Femur (tissue), 1 donor: ENCODE results near the gene GARNL3.

Experiments used
- DNase-seq: peaks from one replicate; pipeline ENCODE4 v3.0.0-alpha.2; 2017

The GARNL3 gene

DNA sequence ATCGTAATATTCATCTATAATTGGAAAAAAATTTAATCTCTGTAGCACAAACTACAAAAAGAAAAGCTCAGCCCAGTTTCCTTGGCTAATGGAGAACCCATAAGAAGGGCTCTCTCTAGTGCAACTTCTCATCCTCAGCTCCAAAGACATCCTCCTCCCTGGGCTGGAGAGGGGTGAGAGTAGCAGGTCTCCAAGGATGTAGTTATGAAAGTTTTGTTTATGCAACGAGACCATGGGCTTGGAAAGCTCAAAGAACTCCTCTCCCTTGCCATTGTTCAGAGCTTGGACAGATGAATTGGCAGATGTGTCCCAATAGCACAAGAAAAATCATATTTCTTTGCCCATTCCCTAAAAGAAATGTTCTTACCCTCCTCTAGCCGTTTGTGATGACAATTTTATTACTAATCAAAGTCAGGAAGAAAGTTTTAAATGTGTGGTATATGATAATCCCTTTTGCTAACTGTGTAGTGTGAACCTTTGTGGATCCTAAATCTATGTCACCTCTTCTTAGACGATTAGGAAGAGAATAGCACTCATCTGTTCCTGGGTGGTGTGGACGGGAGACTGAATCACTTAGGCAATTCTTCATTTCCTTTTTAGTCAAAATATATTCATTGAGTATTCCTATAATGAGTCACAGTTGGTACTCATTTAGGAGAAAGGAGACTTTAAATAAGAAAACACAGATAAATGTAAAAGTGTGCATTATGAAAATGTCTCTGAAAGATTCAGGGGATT is 52.2 kb downstream of the GARNL3 start:
- DNase-seq = no peak

GRCh38 chr9:127318651-127319167 is 54.1 kb downstream of the GARNL3 start:
- DNase-seq = no peak

DNA sequence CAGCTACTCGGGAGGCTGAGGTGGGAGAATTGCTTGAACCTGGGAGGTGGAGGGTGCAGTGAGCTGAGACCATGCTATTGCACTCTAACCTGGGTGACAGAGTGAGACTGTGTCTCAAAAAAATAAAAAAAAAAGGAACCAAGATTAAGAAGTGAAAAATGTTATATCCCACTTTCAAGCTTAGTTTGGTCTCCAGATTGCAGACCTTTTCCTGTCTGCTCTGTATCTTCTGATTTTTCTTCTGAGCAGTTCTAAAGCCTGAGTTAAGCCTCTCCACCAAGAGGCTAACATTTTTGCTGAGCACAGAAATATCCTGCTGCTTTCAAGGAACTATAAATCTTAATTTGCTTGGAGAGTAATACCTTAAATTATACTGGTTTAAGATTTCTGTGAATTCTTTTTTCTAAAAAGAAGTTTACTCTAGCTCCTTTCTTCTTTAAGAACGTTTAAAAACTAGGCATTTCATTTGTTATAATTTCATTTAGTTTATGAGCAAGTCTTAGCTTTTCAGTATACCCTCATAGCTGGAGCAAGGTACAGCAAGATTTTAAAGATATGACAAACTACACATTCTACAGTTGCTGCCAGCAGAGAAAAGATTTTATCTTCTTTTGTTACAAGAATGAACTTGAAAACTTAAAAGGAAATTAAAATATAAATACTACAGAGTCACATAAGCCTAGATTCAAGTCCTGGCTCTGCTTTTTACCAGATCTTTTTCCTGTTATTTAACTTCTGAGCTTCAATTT is 55.0 kb downstream of the GARNL3 start:
- DNase-seq = no peak

DNA sequence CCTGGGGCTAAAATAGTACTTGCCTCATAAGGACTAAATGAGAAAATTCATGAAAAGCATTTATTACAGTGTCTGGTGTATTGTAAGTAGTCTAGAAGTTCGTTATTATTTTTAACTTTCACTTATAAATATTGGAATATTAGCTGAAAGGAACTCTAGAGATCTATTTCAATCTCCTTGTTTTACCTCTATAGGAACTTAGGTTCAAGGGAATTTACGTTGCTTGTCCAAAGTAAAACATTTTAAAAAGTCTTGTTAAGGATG is 55.5 kb downstream of the GARNL3 start:
- no peak for DNase-seq

DNA sequence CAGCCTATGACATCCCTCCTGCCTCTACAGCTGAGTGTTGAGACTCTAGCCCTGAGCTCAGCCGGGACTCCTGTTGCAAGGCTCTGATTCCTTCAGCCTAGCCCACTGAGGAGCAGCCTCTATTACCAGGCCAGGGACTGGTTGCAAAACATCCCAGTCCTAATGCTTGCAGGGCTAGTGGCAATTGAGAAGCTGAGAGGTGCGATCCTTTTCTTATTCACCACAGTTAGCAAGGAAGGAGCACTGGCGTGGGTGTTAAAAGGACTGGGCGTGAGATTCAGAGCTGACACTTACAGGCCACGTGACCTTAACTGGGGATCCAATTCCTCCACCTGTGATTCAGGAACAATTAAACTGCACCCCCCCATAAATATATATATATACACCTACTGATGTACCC is 58.8 kb downstream of the GARNL3 start:
- DNase-seq = no peak

- no peak for DNase-seq
These were observed 65.9 kb downstream of the GARNL3 start for GRCh38 chr9:127330501-127330900.

DNA sequence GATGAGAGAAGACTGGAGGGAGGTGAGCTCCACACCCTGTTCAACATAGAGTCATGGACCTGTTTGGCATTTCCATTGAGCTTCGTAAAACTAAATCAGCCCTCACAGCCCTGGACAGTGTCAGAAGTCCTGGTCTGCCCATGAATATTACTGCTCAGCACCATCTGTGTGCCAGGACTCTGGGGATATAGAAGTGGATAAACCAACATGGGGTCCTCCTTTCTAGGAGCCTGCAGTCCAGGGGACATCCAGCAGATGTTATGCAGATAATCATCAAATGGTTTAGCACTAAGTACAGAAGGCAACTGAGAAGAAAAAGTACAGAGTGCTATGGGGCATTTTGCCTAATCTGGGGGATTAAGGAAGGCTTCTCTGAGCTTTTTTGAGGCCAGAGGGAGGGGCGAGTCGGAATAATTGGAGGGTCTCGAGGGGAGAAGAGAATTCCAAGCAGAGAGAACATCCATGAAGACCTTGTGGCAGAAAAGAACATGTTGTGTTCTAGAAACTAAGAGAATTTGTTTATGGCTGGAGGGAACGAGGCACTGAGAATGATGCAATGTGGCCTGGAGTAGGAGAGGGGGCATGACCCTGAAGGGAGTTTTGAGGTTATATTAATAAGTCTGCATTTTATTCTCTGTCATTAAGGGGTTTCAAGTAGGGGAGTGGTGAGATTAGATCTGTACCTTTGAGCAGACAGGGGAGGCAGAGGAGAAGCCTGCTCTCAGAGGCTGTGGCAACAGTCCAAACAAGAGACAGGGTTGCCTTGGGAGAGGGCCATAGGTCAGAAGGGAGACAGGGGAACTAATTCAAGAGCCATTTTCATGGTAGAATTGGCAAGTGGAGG is 68.9 kb downstream of the GARNL3 start:
- DNase-seq = no peak

DNA sequence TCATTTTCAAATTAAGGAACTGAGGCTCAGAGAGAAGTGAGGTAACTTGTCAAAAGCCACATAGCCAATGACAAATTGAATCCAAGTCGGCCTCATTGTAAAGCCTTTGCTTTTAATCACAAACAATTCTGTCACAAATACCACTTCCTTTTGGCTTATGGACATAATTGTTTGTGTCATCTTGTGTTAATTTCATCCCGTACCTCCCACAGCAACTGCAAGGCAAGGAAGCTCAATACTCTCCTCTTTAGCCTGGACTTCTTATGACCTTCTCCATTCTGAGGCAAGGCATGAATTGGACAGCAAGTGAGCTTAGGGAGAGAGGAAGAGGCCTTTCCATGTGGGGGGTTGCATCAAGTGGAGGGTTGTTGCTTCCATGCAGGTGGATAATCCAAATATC is 70.2 kb downstream of the GARNL3 start:
- no peak for DNase-seq

DNA sequence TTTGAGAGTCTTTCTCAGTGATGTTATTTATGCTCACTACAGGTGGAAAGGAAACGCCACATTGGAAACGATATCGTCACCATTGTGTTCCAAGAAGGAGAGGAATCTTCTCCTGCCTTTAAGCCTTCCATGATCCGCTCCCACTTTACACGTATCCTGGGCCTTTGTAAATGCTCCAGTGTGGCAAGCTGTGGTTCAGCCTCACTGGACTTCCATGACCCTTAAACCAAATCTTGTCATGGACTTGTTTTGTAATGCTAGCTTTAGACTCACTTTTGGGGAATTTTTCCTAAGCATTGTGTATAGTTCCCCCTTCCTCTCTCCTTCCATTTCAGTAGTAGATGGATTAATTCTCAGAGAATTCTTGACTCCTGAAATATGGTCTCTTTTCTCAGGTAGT is 71.5 kb downstream of the GARNL3 start:
- DNase-seq = no peak

- DNase-seq = peak; percentile 90
These were observed 72.2 kb downstream of the GARNL3 start for GRCh38 chr9:127336506-127337352.

DNA sequence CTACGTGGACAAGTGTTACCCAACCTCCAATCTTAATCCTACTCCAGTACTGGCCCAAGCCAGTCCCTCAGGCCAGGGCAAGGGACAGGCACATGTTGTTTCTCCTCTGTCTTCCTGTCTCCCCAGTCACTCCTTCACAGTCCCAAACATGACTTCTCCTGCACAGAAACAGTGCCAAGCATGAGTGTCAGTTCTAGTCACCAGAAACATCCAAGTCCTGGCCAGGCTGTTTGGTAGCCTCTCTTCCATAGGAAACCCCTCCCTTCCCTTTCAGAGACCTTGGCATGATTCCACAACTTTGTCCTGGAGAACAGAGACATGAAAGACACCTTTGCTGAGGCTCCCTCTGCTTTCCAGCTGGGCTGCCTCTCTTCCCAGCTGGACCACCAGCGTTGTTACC is 76.1 kb downstream of the GARNL3 start:
- DNase-seq = no peak

DNA sequence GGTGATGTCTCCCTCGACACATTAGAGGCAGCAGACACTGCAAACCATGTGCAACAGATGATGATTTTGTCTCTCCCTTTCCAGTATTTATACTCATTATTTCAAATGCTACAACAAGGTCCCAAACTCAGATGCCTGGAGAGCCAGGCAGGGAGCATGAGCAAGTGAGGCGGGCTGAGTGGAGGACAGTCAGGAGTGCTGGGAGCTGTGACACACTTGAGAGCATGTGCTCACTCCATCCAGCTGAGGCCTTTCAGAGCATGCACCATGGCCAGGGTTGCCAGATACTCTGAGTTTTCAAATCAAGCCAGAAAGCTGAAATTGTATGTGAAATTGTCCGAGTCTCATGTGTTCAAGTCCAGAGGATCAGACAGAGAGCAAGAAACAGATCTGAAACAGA is 76.6 kb downstream of the GARNL3 start:
- no peak for DNase-seq

- no peak for DNase-seq
These were observed 79.9 kb downstream of the GARNL3 start for GRCh38 chr9:127344368-127345000.

DNA sequence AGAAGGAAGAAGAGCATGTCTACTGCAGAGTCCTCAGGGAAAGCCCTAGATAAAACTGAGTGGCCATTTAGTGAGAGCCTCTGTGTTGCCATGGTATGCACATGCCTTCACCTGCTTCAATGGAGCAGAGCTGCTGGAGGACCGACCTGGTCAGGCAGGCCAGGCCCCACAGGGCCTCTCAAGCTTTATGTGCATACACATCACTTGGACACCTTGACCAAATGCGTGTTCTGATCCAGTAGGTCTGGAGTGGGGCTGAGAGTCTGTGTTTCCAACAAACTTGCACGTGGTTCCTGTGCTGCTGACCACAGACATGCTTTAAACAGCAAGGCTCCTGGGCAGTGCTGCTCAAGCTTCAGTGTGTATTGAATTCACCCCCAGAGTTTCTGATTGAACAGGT is 81.0 kb downstream of the GARNL3 start:
- no peak for DNase-seq

- no peak for DNase-seq
These were observed 82.0 kb downstream of the GARNL3 start for GRCh38 chr9:127346584-127346983.

GRCh38 chr9:127347831-127348776 is 83.5 kb downstream of the GARNL3 start:
- DNase-seq = peak; percentile 54

DNA sequence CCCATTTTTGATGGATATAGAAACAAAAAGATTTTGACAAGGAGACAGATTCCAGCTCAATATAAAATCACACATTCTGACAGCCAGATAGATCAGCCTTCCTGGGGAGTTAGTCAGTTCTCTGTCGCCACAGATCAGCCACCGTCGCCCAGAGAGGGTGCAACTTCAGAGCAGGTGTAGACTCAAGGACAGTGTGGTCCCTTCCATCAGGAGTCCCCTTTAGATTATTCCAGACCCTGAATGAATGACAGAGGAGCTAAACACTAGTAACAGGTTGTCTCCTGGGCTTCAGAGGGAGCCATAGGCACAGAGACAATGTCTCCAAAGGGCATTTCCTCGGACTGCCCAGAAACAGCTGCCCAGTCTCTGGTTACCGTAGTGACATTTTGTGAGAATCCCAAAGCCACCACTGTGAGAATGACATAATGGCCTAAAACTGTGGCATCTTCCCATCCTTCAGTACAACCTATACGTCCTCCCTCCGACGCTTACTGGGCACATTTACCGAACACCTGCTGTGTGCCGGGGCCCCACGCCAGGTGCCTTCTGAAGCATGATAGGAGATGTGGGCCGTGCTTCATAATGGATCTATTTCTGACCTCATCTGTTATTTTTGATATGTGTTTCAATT is 85.0 kb downstream of the GARNL3 start:
- DNase-seq = no peak

GRCh38 chr9:127351182-127352166 is 86.9 kb downstream of the GARNL3 start:
- DNase-seq = no peak

GRCh38 chr9:127353882-127354281 is 89.3 kb downstream of the GARNL3 start:
- DNase-seq = no peak
